Lower leg skin (tissue), 3 donors: ENCODE results near the gene BGN.

Experiments
- POLR2A ChIP-seq, 2 donors: fragments of 450-650 bp; IDR thresholded peaks; one replicate each; pipeline ENCODE4 v1.6.1; 2016 to 2017; ENCODE audit warnings: antibody characterized with exemption in 2 of 2, mild to moderate bottlenecking in 1 of 2, moderate library complexity in 1 of 2
- TF ChIP-seq, protein P1 (sequence below), 3 donors: fragments of 450-650 bp; IDR thresholded peaks; one replicate each; pipeline ENCODE4 v1.5.1; 2016; ENCODE audit warnings: antibody characterized with exemption in 3 of 3, mild to moderate bottlenecking in 3 of 3, moderate library complexity in 2 of 3

DNA sequence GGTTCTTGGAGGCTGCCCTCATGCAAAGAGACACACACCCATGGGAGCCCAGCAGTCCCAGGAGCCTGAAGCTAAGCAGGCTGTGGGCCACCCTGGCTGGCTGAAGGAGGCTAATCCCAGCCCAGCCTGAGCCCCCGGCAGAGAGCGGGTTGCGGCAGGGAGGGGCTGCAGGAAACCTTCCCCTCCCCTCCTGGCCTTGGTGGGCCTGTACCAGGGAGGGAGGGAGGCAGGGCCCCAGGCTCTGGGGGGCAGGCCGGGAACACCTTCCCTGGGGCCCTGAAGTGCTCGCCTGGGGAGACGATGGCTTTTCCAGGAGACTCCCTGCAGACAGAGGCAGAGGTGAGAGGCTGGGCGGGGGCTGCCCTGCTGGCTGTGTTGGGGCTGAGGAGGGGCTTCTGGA is 3.7 kb downstream of the BGN start:
- TF ChIP-seq, protein P1, sequence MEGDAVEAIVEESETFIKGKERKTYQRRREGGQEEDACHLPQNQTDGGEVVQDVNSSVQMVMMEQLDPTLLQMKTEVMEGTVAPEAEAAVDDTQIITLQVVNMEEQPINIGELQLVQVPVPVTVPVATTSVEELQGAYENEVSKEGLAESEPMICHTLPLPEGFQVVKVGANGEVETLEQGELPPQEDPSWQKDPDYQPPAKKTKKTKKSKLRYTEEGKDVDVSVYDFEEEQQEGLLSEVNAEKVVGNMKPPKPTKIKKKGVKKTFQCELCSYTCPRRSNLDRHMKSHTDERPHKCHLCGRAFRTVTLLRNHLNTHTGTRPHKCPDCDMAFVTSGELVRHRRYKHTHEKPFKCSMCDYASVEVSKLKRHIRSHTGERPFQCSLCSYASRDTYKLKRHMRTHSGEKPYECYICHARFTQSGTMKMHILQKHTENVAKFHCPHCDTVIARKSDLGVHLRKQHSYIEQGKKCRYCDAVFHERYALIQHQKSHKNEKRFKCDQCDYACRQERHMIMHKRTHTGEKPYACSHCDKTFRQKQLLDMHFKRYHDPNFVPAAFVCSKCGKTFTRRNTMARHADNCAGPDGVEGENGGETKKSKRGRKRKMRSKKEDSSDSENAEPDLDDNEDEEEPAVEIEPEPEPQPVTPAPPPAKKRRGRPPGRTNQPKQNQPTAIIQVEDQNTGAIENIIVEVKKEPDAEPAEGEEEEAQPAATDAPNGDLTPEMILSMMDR (IDR thresholded peaks at IDR 0.05): no peak
- TF ChIP-seq POLR2A (IDR thresholded peaks at IDR 0.05): no peak
